ENCODE results near the gene E4F1. TPM values are rescaled to one million over a fixed set of nuclear protein-coding genes. Genes with fewer than 3 reads are reported as not detected.
A peak's percentile ranks its signal among the peaks of the same experiment; 100 is the strongest.

E4F1 gene
- total and polyA plus RNA-seq, 2 of the 13 experiments (the other 11 are each of a cell fraction or from before 2014, with no cell fraction given) = 13.8 to 19.5 TPM

GRCh38 chr16:2271848-2272461, 48.6 kb downstream of the E4F1 start:
- 0 out of 2 replicates have a peak, but pooled peaks have one; percentile 27 for TF ChIP-seq RBFOX2 (IDR thresholded peaks at IDR 0.05; ENCODE audit: low read depth, low read length)
- TF ChIP-seq ZFP36L2 (CRISPR knock-in tag; IDR thresholded peaks at IDR 0.05) = no peak
- no peak for FAIRE-seq
- in situ Hi-C loops (cut with HindIII; ENCODE audit: extremely low pct_ligation_motif_present, low pct_unique_long_range_greater_than_20kb) = no loop called here
- DNase-seq (ENCODE audit: low spot score) = no peak
- Histone ChIP-seq H2AFZ (ENCODE audit: low read length) (no peak overlapping the region), H4K20me1 (ENCODE audit: insufficient read depth, low read length) (peaks cover 6% of the 10 kb centered on the region; the same call in 1 of the 2 replicates), H3K4me2 (ENCODE audit: low read depth, low read length) (no peak overlapping the region), H3K9me3 (ENCODE audit: low read length) (no peaks in the 10 kb centered on the region), H3K4me3 (replicated peaks in 1 of 3; ENCODE audit: insufficient read depth in 1 of 3, low read depth in 2 of 3, low read length in 3 of 3) (no peak overlapping the region), H3K9ac (ENCODE audit: insufficient read depth, low read depth, low read length) (no peak overlapping the region), H3K79me2 (ENCODE audit: insufficient read depth, low read length) (peaks cover 13% of the 10 kb centered on the region), H3K4me1 (ENCODE audit: insufficient read depth, low read length) (peaks cover 24% of the 10 kb centered on the region), H3K27me3 (ENCODE audit: control insufficient read depth in 1 of 2, insufficient read depth in 2 of 2, low read length in 2 of 2) (peaks cover 7 to 17% of the 10 kb centered on the region in 2 experiments), H3K36me3 (replicated peaks in 1 of 2; ENCODE audit: control insufficient read depth in 1 of 2, insufficient read depth in 2 of 2, low read length in 2 of 2) (0 out of 5 replicates have a peak, but pooled peaks cover 0 to 2% of the 10 kb centered on the region in 2 experiments), H3K27ac (ENCODE audit: extremely low read length, insufficient read depth, low read length) (no peak overlapping the region)
- ATAC-seq = no peak
- WGBS (ENCODE audit: low lambda C conversion rate) = 100% methylated on average over 5 of the region's 14 CpGs
- CTCF ChIA-PET (ENCODE audit: low intra/inter-chr PET ratio, low total read pairs) = no interaction called here
- BruUV-seq (replicated peaks) = no TSS peak
- intact Hi-C loops (cut with micrococcal nuclease; ENCODE audit: unreplicated experiment) = no loop called here
- POLR2A ChIA-PET = no interaction called here

GRCh38 chr16:2273484-2273883, 50.1 kb downstream of the E4F1 start:
- TF ChIP-seq ZNF557 (CRISPR knock-in tag; IDR thresholded peaks at IDR 0.05) = no peak
- no peak for TF ChIP-seq ZNF772 (CRISPR knock-in tag; IDR thresholded peaks at IDR 0.05)
- TF ChIP-seq PPARG (CRISPR knock-in tag; conservative IDR thresholded peaks at IDR 0.05) = no peak
- no peak for TF ChIP-seq ZNF124 (CRISPR knock-in tag; IDR thresholded peaks at IDR 0.05)
- peaks cover 5% of the 10 kb centered on the region; the same call in 1 of the 2 replicates for H4K20me1 ChIP-seq (ENCODE audit: insufficient read depth, low read length)
- in situ Hi-C loops (cut with HindIII; ENCODE audit: extremely low pct_ligation_motif_present, low pct_unique_long_range_greater_than_20kb) = no loop called here
- ChIA-PET CTCF (ENCODE audit: low intra/inter-chr PET ratio, low total read pairs) (no interaction called here), POLR2A (no interaction called here)
- intact Hi-C loops (cut with micrococcal nuclease; ENCODE audit: unreplicated experiment) = no loop called here
- 93% methylated on average over 9 of the region's 16 CpGs for WGBS (ENCODE audit: low lambda C conversion rate)
- FAIRE-seq (no peak), DNase-seq (ENCODE audit: low spot score) (no peak), ATAC-seq (no peak)
- no peak overlapping the region for H3K27ac ChIP-seq (ENCODE audit: extremely low read length, insufficient read depth, low read length)
- no peaks in the 10 kb centered on the region for H3K9me3 ChIP-seq (ENCODE audit: low read length)
- H3K36me3 ChIP-seq (replicated peaks in 1 of 2; ENCODE audit: control insufficient read depth in 1 of 2, insufficient read depth in 2 of 2, low read length in 2 of 2) = 0 out of 5 replicates have a peak, but pooled peaks cover 0 to 2% of the 10 kb centered on the region in 2 experiments
- no peak overlapping the region for H3K4me2 ChIP-seq (ENCODE audit: low read depth, low read length)
- peaks cover 5% of the 10 kb centered on the region for H3K79me2 ChIP-seq (ENCODE audit: insufficient read depth, low read length)
- no peak overlapping the region for H3K9ac ChIP-seq (ENCODE audit: insufficient read depth, low read depth, low read length)
- no peak overlapping the region for H3K4me3 ChIP-seq (replicated peaks in 1 of 3; ENCODE audit: insufficient read depth in 1 of 3, low read depth in 2 of 3, low read length in 3 of 3)
- H3K27me3 ChIP-seq (ENCODE audit: control insufficient read depth in 1 of 2, insufficient read depth in 2 of 2, low read length in 2 of 2) = peaks cover 9 to 32% of the 10 kb centered on the region in 2 experiments
- no peak overlapping the region for H2AFZ ChIP-seq (ENCODE audit: low read length)
- BruUV-seq (replicated peaks) = no TSS peak
- peaks cover 37% of the 10 kb centered on the region for H3K4me1 ChIP-seq (ENCODE audit: insufficient read depth, low read length)
